Breast epithelium (tissue), 4 donors: ENCODE data around the gene SUV39H2. TPM values are rescaled to one million over a fixed set of nuclear protein-coding genes. Genes with fewer than 3 reads are reported as not detected.

ENCODE experiments used
- DNase-seq, 2 donors: peaks; one replicate each; pipeline ENCODE4 v3.0.0-alpha.2; 2019; ENCODE audit warnings: low spot score in 2 of 2
- H3K27ac ChIP-seq, 2 donors: fragments of 200-600 bp; sonication (generic) in 1 of 2; one replicate each; pipeline ENCODE4 v1.5.1; 2016 to 2019; ENCODE audit warnings: mild to moderate bottlenecking in 1 of 2
- H3K27me3 ChIP-seq, 2 donors: fragments of 200-600 bp; sonication (generic) in 1 of 2; one replicate each; pipeline versions ENCODE4 v1.5.1 to v1.6.0; 2017 to 2019; ENCODE audit warnings: control low read depth in 1 of 2, mild to moderate bottlenecking in 1 of 2
- H3K36me3 ChIP-seq: fragments of 200-600 bp; one replicate; pipeline ENCODE4 v1.5.1; 2019
- H3K4me1 ChIP-seq, 2 donors: fragments of 200-600 bp; sonication (generic); one replicate each; pipeline ENCODE4 v1.5.1; 2016 to 2019; ENCODE audit warnings: control low read depth in 1 of 2
- H3K4me3 ChIP-seq, 3 donors: fragments of 200-600 bp; sonication (generic); 1 replicate in 2 of 3; 2 replicates in 1 of 3; pipeline ENCODE4 v1.5.1; 2016 to 2019; ENCODE audit warnings: mild to moderate bottlenecking in 3 of 3, moderate library complexity in 2 of 3
- H3K9me3 ChIP-seq, 2 donors: fragments of 200-600 bp; sonication (generic) in 1 of 2; one replicate each; pipeline ENCODE4 v1.5.1; 2016 to 2019; ENCODE audit warnings: control low read depth in 1 of 2
- POLR2A ChIP-seq: fragments of 450-650 bp; IDR thresholded peaks from one replicate; pipeline ENCODE4 v1.6.1; 2016; ENCODE audit warnings: antibody characterized with exemption, mild to moderate bottlenecking, moderate library complexity
- POLR2AphosphoS5 ChIP-seq, 3 donors: sonication (generic); formaldehyde crosslinking; IDR thresholded peaks; one replicate each; pipeline ENCODE4 v1.6.1; 2017; ENCODE audit warnings: antibody characterized with exemption in 3 of 3
- intact Hi-C: fragments of 100-400 bp; cut with DNase I; formaldehyde crosslinking; loops from one replicate; pipeline ENCODE4 v1.15.1; 2023; ENCODE audit warnings: low total_unique reads
- total RNA-seq, 3 donors: library from RNA; depleted of rRNA; stranded (reverse); fragments of >200 nt; gene quantifications; one replicate each; pipeline ENCODE4 v1.1.0, GENCODE V29; 2016
- TF ChIP-seq, protein P1 (sequence below), 3 donors: fragments of 450-650 bp; IDR thresholded peaks; one replicate each; pipeline ENCODE4 v1.5.1; 2016 to 2017; ENCODE audit warnings: antibody characterized with exemption in 3 of 3, mild to moderate bottlenecking in 3 of 3, moderate library complexity in 3 of 3

SUV39H2 gene
- total RNA-seq, 3 donors from 2014 or later: 4.6 to 7.5 (median 5.6) TPM

DNA sequence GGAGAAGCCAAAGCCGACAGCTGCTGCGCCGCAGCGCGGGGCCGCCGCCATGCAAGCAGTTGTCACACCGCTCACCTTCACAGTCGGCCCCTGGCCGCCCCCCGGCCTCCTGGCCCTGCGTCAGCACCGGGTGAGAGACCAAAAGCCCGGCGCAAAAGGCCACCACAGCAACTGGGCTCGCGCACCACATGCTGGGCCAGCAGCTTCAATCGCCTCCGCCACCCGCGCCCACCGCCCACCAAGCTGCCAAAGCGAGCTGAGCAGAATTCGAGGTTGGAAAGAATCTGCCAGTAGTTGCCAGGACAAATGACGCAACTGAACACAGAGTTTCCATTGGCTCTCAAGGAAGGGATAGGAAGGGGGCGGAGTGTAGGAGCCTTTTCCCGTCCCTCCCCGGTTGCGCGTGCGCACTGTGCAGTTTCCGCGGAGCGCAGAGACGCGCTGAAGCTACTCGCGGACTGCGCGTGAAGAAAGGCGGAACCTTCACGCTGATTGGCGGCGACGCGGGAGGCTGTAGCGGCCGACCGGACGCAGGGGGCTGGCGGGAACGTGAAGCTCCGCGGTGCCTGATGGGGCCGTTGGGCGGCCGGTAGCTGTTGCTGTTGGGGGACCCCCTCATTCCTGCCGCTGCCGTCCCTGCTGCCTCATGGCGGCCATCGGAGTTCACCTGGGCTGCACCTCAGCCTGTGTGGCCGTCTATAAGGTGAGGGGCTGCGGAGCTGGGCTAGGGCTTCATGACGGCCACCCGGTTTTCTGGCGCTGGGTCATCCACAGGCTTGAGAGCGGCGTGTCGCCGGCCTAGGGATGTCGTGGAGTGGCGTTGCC lies 40.7 kb upstream of the SUV39H2 start, which contains the start of the genes CDNF, HSPA14 and MSANTD7:
CDNF (minus strand) TSS at position 281 of the 825 bp plus-strand sequence; CDS start at position 190, 91 bp downstream.
HSPA14 (plus strand) TSS at position 550 of the 825 bp plus-strand sequence; CDS start at position 647, 97 bp downstream.
MSANTD7 (plus strand) TSS at position 550 of the 825 bp plus-strand sequence. CDS start 3,979 bp downstream, outside the sequence.
- Histone ChIP-seq H3K27ac (peak within 1 kb of the TSS; percentile 96 to 98), H3K4me3 (peak within 1 kb of the TSS; percentile 94 to 99 (median 98)), H3K9me3 (no peaks in the 10 kb centered on the region), H3K36me3 (peaks cover 12% of the 10 kb centered on the region), H3K27me3 (no peaks in the 10 kb centered on the region), H3K4me1 (peaks cover 0 to 7% of the 10 kb centered on the region in 2 donors)
- intact Hi-C loops: no loop called here
- TF ChIP-seq, protein P1, sequence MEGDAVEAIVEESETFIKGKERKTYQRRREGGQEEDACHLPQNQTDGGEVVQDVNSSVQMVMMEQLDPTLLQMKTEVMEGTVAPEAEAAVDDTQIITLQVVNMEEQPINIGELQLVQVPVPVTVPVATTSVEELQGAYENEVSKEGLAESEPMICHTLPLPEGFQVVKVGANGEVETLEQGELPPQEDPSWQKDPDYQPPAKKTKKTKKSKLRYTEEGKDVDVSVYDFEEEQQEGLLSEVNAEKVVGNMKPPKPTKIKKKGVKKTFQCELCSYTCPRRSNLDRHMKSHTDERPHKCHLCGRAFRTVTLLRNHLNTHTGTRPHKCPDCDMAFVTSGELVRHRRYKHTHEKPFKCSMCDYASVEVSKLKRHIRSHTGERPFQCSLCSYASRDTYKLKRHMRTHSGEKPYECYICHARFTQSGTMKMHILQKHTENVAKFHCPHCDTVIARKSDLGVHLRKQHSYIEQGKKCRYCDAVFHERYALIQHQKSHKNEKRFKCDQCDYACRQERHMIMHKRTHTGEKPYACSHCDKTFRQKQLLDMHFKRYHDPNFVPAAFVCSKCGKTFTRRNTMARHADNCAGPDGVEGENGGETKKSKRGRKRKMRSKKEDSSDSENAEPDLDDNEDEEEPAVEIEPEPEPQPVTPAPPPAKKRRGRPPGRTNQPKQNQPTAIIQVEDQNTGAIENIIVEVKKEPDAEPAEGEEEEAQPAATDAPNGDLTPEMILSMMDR (IDR thresholded peaks at IDR 0.05): peak in 1 of 3 donors; percentile 6
- TF ChIP-seq POLR2A (peak; percentile 21), POLR2AphosphoS5 (IDR thresholded peaks at IDR 0.05) (peak; percentile 80 to 96 (median 82))
- DNase-seq: peak; percentile 98

DNA sequence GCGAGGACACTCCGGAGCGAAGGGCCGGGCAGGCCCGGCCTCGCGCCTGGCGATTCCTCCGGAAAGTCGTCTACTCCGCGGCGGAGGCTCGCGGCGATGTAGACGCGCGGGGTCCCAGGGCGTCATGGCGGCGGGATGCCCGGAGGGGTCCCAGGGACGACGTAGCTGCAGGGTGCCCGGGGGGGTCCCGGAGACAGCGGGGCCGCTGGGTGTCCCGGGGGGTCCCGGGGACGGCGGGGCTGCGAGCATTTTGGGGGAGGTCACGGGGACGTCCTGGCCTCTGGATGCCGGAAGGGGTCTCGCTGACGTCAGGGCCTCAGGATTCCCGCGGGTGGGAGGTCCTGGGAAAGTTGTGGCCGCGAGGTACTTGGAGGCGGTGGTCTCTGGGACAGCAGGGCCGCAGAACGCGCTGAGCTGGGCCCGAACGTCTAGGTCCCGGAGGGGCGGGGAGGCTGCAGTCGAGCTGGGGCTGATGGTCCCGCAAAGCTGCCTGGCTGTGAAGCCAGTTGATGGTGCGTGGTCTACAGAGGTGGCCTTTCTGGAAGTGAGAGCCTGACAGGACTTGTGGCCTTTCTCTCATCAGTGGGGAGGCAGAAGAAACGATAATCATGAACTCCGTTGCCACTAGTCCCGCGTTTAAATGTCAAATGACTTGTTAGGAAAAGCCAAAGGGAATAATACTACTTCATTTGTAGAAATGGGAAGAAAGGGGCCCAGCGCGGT lies 39.9 kb upstream of the SUV39H2 start:
- DNase-seq: peak; percentile 28 to 54
- Histone ChIP-seq H3K27ac (peak overlapping the region; percentile 96 to 98), H3K27me3 (no peaks in the 10 kb centered on the region), H3K9me3 (no peaks in the 10 kb centered on the region), H3K4me3 (peak overlapping the region; percentile 94 to 99 (median 98)), H3K36me3 (peaks cover 19% of the 10 kb centered on the region), H3K4me1 (peaks cover 0 to 7% of the 10 kb centered on the region in 2 donors)
- TF ChIP-seq, protein P1 (IDR thresholded peaks at IDR 0.05): no peak
- TF ChIP-seq POLR2A (no peak), POLR2AphosphoS5 (IDR thresholded peaks at IDR 0.05) (no peak)
- intact Hi-C loops: no loop called here

DNA sequence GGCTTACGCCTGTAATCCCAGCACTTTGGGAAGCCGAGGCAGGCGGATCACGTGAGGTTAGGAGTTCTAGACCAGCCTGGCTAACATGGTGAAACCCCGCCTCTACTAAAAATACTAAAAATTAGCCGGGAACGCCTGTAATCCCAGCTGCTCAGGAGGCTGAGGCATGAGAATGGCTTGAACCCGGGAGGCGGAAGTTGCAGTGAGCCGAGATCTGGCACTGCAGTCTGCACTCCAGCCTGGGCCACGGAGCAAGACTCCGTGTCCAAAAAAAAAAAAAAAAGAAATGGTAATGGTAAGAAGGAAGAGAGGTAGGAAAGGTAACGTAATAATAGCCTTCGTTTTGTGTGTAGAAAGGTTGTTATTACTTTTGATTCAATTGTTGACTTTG lies 39.4 kb upstream of the SUV39H2 start:
- no peak for DNase-seq
- peaks cover 0 to 7% of the 10 kb centered on the region in 2 donors for H3K4me1 ChIP-seq
- intact Hi-C loops: no loop called here
- H3K4me3 ChIP-seq: peak overlapping the region; percentile 94 to 99 (median 98)
- TF ChIP-seq POLR2AphosphoS5 (IDR thresholded peaks at IDR 0.05): no peak
- TF ChIP-seq POLR2A: no peak
- TF ChIP-seq, protein P1 (IDR thresholded peaks at IDR 0.05): no peak
- peak overlapping the region; percentile 96 to 98 for H3K27ac ChIP-seq
- peaks cover 21% of the 10 kb centered on the region for H3K36me3 ChIP-seq
- H3K27me3 ChIP-seq: no peaks in the 10 kb centered on the region
- H3K9me3 ChIP-seq: no peaks in the 10 kb centered on the region

DNA sequence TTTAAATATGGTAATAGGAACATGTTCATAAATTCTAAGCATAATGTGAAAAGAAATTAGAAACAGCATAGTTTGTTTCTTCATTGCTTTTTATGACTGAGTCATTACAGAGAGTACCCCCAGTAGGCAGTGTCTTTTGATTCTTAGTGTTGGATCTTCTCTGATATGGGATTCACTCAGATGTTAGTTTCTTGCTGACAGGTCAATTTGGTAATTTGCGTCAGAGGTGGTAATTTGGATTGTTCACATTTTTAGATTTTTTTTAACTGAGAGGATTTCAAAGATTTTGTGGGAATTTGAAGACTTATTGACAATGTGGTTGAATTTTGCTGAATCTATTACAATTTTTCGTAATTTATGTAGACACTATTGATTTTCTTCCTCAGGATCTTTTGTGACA lies 38.5 kb upstream of the SUV39H2 start:
- no peaks in the 10 kb centered on the region for H3K9me3 ChIP-seq
- H3K4me3 ChIP-seq: no peak overlapping the region
- H3K4me1 ChIP-seq: peaks cover 0 to 7% of the 10 kb centered on the region in 2 donors
- TF ChIP-seq, protein P1 (IDR thresholded peaks at IDR 0.05): no peak
- TF ChIP-seq POLR2AphosphoS5 (IDR thresholded peaks at IDR 0.05): no peak
- no peak for TF ChIP-seq POLR2A
- no peaks in the 10 kb centered on the region for H3K27me3 ChIP-seq
- peaks cover 21% of the 10 kb centered on the region for H3K36me3 ChIP-seq
- H3K27ac ChIP-seq: no peak overlapping the region
- intact Hi-C loops: no loop called here
- no peak for DNase-seq
